Smooth muscle cell (in vitro differentiated cells): ENCODE results near the gene LIF. TPM values are rescaled to one million over a fixed set of nuclear protein-coding genes. Genes with fewer than 3 reads are reported as not detected.
A peak's percentile ranks its signal among the peaks of the same experiment; 100 is the strongest.

ENCODE experiments used
- DNase-seq: peaks from one replicate; lab custom pipeline; 2025; ENCODE audit not compliant: unreplicated experiment; lab: John Stamatoyannopoulos, UW
- H2AFZ ChIP-seq: fragments of 200-600 bp; sonication (generic); 2 replicates; pipeline ENCODE4 v1.6.0; 2016; ENCODE audit warnings: antibody characterized with exemption, low read depth, mild to moderate bottlenecking
- H3F3A ChIP-seq: fragments of 200-600 bp; sonication (generic); 2 replicates; pipeline ENCODE4 v1.6.0; 2017; ENCODE audit warnings: antibody characterized with exemption, low read depth
- H3K27ac ChIP-seq: fragments of 200-600 bp; sonication (generic); 2 replicates; pipeline ENCODE4 v1.5.1; 2016; ENCODE audit warnings: low read depth, mild to moderate bottlenecking
- H3K27me3 ChIP-seq: fragments of 200-600 bp; sonication (generic); 2 replicates; pipeline ENCODE4 v1.6.1; 2016; ENCODE audit warnings: low read depth, mild to moderate bottlenecking
- H3K36me3 ChIP-seq: fragments of 200-600 bp; sonication (generic); 2 replicates; pipeline ENCODE4 v1.5.1; 2016; ENCODE audit warnings: low read depth
- H3K4me1 ChIP-seq: fragments of 200-600 bp; sonication (generic); 2 replicates; pipeline ENCODE4 v1.5.1; 2016; ENCODE audit warnings: low read depth
- H3K4me2 ChIP-seq: fragments of 200-600 bp; sonication (generic); 2 replicates; pipeline ENCODE4 v1.6.0; 2016; ENCODE audit warnings: mild to moderate bottlenecking
- H3K4me3 ChIP-seq: fragments of 200-600 bp; sonication (generic); 2 replicates; pipeline ENCODE4 v1.5.1; 2016; ENCODE audit warnings: mild to moderate bottlenecking
- H3K79me2 ChIP-seq: fragments of 200-600 bp; sonication (generic); 2 replicates; pipeline ENCODE4 v1.6.0; 2016; ENCODE audit warnings: low read depth, mild to moderate bottlenecking
- H3K9ac ChIP-seq: fragments of 200-600 bp; sonication (generic); 2 replicates; pipeline ENCODE4 v1.6.0; 2016; ENCODE audit warnings: low read depth
- H3K9me3 ChIP-seq: fragments of 200-600 bp; sonication (generic); replicated peaks from 2 replicates; pipeline ENCODE4 v1.5.1; 2016; ENCODE audit warnings: low read depth
- H4K20me1 ChIP-seq: fragments of 200-600 bp; sonication (generic); 2 replicates; pipeline ENCODE4 v1.6.0; 2016; ENCODE audit warnings: low read depth
- WGBS: methylation state at CpG from one replicate; pipeline ENCODE4 v1.1.7; 2016; ENCODE audit warnings: low lambda C conversion rate; 5-methylcytosine and 5-hydroxymethylcytosine counted together
- polyA plus RNA-seq: library from polyadenylated mRNA; unstranded; fragments of >200 nt; fragmentation: Nextera tagmentation; extraction: Ambion mirVana; gene quantifications from 2 replicates; pipeline ENCODE4 v1.2.1, GENCODE V29; 2016
- total RNA-seq: library from RNA; depleted of rRNA; stranded (reverse); fragments of >200 nt; gene quantifications from 2 replicates; pipeline ENCODE4 v1.2.3, GENCODE V29; 2014
- TF ChIP-seq, protein P1 (sequence below): fragments of 200-600 bp; sonication (generic); IDR thresholded peaks from 2 replicates; pipeline ENCODE4 v1.5.1; 2017; ENCODE audit warnings: borderline replicate concordance, mild to moderate bottlenecking, antibody characterized with exemption; ENCODE audit not compliant: insufficient read depth, poor library complexity, severe bottlenecking

LIF gene
- total and polyA plus RNA-seq, 2 experiments from 2014 or later: 29.9 to 31.2 TPM

DNA sequence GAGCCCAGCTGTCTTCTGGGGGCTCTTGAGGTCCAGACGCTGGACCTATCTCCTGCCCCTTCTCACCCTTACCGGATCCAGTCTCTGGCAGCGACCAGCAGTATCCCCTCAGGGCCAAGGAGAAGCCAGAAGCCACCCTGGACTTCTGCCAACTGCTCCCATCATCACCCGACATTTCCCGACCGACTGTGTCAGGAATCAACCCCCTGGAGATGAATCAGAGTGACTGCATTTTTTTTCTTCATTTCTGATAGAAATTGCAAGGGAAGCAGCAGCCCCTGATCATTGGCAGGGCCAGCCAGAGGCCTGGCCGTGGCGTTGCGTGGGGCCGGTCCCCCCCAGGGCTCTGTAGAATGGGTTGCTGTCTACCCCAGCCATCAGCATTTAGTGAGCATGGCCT lies 5.2 kb upstream of the LIF start:
- no peaks in the 10 kb centered on the region for H3K27me3 ChIP-seq
- no peaks in the 10 kb centered on the region for H3K9me3 ChIP-seq
- WGBS: 24% methylated on average over 10 of the region's 10 CpGs
- H3K4me2 ChIP-seq: peak overlapping the region; percentile 59
- peak overlapping the region; percentile 85 for H3K9ac ChIP-seq
- peaks cover 20% of the 10 kb centered on the region for H3F3A ChIP-seq
- peak; percentile 35 for DNase-seq
- no peak overlapping the region for H2AFZ ChIP-seq
- H3K4me1 ChIP-seq: peaks cover 18% of the 10 kb centered on the region
- TF ChIP-seq, protein P1, sequence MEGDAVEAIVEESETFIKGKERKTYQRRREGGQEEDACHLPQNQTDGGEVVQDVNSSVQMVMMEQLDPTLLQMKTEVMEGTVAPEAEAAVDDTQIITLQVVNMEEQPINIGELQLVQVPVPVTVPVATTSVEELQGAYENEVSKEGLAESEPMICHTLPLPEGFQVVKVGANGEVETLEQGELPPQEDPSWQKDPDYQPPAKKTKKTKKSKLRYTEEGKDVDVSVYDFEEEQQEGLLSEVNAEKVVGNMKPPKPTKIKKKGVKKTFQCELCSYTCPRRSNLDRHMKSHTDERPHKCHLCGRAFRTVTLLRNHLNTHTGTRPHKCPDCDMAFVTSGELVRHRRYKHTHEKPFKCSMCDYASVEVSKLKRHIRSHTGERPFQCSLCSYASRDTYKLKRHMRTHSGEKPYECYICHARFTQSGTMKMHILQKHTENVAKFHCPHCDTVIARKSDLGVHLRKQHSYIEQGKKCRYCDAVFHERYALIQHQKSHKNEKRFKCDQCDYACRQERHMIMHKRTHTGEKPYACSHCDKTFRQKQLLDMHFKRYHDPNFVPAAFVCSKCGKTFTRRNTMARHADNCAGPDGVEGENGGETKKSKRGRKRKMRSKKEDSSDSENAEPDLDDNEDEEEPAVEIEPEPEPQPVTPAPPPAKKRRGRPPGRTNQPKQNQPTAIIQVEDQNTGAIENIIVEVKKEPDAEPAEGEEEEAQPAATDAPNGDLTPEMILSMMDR: no peak
- peak overlapping the region; percentile 91 for H3K27ac ChIP-seq
- H3K4me3 ChIP-seq: no peak overlapping the region
- no peaks in the 10 kb centered on the region for H3K36me3 ChIP-seq
- no peaks in the 10 kb centered on the region for H4K20me1 ChIP-seq
- H3K79me2 ChIP-seq: peaks cover 3% of the 10 kb centered on the region

DNA sequence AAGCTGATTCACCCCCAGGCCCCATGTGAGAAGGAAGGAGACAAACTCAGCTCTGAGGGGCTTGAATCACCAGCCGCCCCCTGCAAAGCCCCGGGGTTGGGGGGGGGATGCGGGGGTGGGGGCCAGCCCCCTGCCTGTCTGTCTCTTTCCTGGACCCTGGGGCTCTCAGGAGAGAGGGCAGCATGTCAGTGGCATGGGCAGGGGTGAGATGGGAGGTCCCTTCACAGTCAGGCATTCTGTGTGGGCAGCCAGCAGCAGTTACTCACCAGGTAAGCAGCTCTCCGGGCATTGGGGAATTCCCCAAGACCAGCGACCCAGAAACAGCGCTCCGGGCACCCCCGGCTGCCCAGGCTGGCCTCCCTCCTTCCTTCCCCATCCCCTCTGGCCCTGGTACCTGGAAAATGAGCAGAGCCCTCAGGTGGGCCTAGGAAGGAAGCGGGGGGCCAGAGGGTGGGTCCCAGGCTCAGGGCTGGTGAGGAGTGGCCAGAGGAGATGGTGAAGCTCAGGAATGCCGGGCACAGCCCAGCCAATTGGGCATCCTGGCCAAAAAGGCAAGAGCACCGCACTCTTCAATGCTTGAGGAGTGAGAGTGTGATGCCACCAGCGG lies 4.2 kb upstream of the LIF start:
- Histone ChIP-seq H3F3A (peaks cover 20% of the 10 kb centered on the region), H4K20me1 (no peaks in the 10 kb centered on the region), H3K4me3 (no peak overlapping the region), H3K9ac (peak overlapping the region; percentile 85), H3K27me3 (no peaks in the 10 kb centered on the region), H3K4me2 (peak overlapping the region; percentile 59), H3K4me1 (peaks cover 20% of the 10 kb centered on the region), H2AFZ (no peak overlapping the region), H3K36me3 (no peaks in the 10 kb centered on the region), H3K79me2 (peaks cover 12% of the 10 kb centered on the region), H3K27ac (peak overlapping the region; percentile 91), H3K9me3 (no peaks in the 10 kb centered on the region)
- peak; percentile 38 for DNase-seq
- TF ChIP-seq, protein P1: no peak
- 52% methylated on average over 10 of the region's 12 CpGs for WGBS

DNA sequence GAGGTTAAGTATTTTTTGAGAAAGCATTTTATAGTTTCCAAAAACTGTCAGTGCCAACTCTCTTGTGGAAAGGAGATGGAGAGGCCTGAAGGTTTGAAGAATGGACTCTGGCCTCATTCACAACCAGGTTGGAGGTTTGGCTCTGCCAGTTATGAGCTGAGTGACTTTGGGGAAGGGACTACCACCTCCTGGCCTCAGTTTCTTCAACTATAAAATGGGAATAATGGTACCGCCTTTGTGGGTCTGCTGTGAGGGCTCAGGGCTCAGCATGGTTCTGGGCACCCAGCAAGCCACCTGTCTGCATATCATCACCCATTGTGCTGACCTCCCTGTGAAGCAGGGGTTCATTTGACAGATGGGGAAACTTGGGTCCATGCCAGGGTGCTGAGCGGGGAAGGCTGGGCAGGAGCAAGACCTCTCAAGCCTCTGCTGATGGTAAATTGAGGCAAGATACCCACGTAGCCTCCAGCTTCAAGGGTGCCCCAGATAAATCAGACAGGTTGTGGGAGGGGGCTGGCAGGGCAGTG lies 3.5 kb upstream of the LIF start:
- no peaks in the 10 kb centered on the region for H4K20me1 ChIP-seq
- H3K9ac ChIP-seq: peak overlapping the region; percentile 85
- no peaks in the 10 kb centered on the region for H3K36me3 ChIP-seq
- no peak overlapping the region for H2AFZ ChIP-seq
- H3K4me1 ChIP-seq: peaks cover 22% of the 10 kb centered on the region
- peaks cover 20% of the 10 kb centered on the region for H3F3A ChIP-seq
- H3K79me2 ChIP-seq: peaks cover 19% of the 10 kb centered on the region
- H3K27me3 ChIP-seq: no peaks in the 10 kb centered on the region
- no peak overlapping the region for H3K4me3 ChIP-seq
- no peak for DNase-seq
- no peaks in the 10 kb centered on the region for H3K9me3 ChIP-seq
- H3K4me2 ChIP-seq: peak overlapping the region; percentile 21
- TF ChIP-seq, protein P1: no peak
- 68% methylated on average over 3 of the region's 3 CpGs for WGBS
- peak overlapping the region; percentile 91 for H3K27ac ChIP-seq
